Measurements from ENCODE around the gene CWC22.

GRCh38 chr2:180046202-180046601 is 39.1 kb upstream of the CWC22 start:
- TF ChIP-seq POLR2A (IDR thresholded peaks at IDR 0.05): no peak
- TF ChIP-seq CTCF (IDR thresholded peaks at IDR 0.05): no peak
- no peak for TF ChIP-seq EP300 (IDR thresholded peaks at IDR 0.05)
- no peak for TF ChIP-seq POLR2AphosphoS5 (IDR thresholded peaks at IDR 0.05)
